22Rv1 (cell line): ENCODE data around the gene RPS6KC1.

Experiments
- CTCF ChIP-seq: fragments of 450-650 bp; IDR thresholded peaks from 2 replicates; pipeline ENCODE4 v1.5.1; 2017; ENCODE audit warnings: mild to moderate bottlenecking
- ZFX ChIP-seq: fragments of 450-650 bp; IDR thresholded peaks from 2 replicates; pipeline ENCODE4 v1.6.1; 2017; ENCODE audit warnings: antibody characterized with exemption, borderline replicate concordance

GRCh38 chr1:213070406-213070805 is 19.4 kb downstream of the RPS6KC1 start:
- peak; percentile 76 for TF ChIP-seq CTCF
- TF ChIP-seq ZFX = no peak
